Thoracic aorta (tissue), 2 donors: ENCODE results near the gene GLT6D1. TPM values are rescaled to one million over a fixed set of nuclear protein-coding genes. Genes with fewer than 3 reads are reported as not detected.

Source experiments
- ATAC-seq: fragments of 150-250 bp; one replicate; pipeline ENCODE4 v1.8.0; 2017; ENCODE audit warnings: low read depth; ENCODE audit not compliant: insufficient number of reproducible peaks, low FRiP score
- DNase-seq: peaks from one replicate; pipeline ENCODE4 v3.0.0-alpha.2; 2020; ENCODE audit warnings: low spot score
- H3K27ac ChIP-seq, 2 donors: fragments of 200-600 bp; sonication (generic); 1 replicate in 1 of 2; 2 replicates in 1 of 2; pipeline ENCODE4 v1.5.1; 2016; ENCODE audit warnings: mild to moderate bottlenecking in 2 of 2, moderate library complexity in 2 of 2
- H3K27me3 ChIP-seq: fragments of 200-600 bp; sonication (generic); replicated peaks from 2 replicates; pipeline ENCODE4 v1.6.0; 2016; ENCODE audit warnings: mild to moderate bottlenecking; ENCODE audit not compliant: insufficient read depth
- H3K36me3 ChIP-seq: fragments of 200-600 bp; sonication (generic); one replicate; pipeline ENCODE4 v1.5.1; 2016
- H3K4me1 ChIP-seq, 2 donors: fragments of 200-600 bp; sonication (generic); 1 replicate in 1 of 2; 2 replicates in 1 of 2; pipeline versions ENCODE4 v1.5.1 to v1.6.0; 2016; ENCODE audit warnings: low read depth in 2 of 2, mild to moderate bottlenecking in 1 of 2; ENCODE audit not compliant: control insufficient read depth in 1 of 2
- H3K4me3 ChIP-seq: fragments of 200-600 bp; sonication (generic); 2 replicates; pipeline ENCODE4 v1.5.1; 2016; ENCODE audit warnings: mild to moderate bottlenecking
- H3K9me3 ChIP-seq: fragments of 200-600 bp; sonication (generic); 2 replicates; pipeline ENCODE4 v1.5.1; 2016
- total RNA-seq, 2 donors: library from RNA; depleted of rRNA; stranded (reverse); fragments of >200 nt; gene quantifications; one replicate each; pipeline versions ENCODE4 v1.1.0 to v1.2.3, GENCODE V29; 2016
- TF ChIP-seq, protein P1 (sequence below): fragments of 200-600 bp; sonication (generic); IDR thresholded peaks from one replicate; pipeline ENCODE4 v1.5.1; 2019; ENCODE audit warnings: antibody characterized with exemption

The GLT6D1 gene
- total RNA-seq, 2 donors from 2014 or later: not detected

- TF ChIP-seq, protein P1, sequence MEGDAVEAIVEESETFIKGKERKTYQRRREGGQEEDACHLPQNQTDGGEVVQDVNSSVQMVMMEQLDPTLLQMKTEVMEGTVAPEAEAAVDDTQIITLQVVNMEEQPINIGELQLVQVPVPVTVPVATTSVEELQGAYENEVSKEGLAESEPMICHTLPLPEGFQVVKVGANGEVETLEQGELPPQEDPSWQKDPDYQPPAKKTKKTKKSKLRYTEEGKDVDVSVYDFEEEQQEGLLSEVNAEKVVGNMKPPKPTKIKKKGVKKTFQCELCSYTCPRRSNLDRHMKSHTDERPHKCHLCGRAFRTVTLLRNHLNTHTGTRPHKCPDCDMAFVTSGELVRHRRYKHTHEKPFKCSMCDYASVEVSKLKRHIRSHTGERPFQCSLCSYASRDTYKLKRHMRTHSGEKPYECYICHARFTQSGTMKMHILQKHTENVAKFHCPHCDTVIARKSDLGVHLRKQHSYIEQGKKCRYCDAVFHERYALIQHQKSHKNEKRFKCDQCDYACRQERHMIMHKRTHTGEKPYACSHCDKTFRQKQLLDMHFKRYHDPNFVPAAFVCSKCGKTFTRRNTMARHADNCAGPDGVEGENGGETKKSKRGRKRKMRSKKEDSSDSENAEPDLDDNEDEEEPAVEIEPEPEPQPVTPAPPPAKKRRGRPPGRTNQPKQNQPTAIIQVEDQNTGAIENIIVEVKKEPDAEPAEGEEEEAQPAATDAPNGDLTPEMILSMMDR: no peak
- H3K36me3 ChIP-seq: no peaks in the 10 kb centered on the region
- no peak overlapping the region for H3K4me3 ChIP-seq
- no peaks in the 10 kb centered on the region for H3K4me1 ChIP-seq
- H3K9me3 ChIP-seq: no peaks in the 10 kb centered on the region
- no peak for ATAC-seq
- H3K27ac ChIP-seq: no peak overlapping the region
- DNase-seq: no peak
- H3K27me3 ChIP-seq: no peaks in the 10 kb centered on the region
These were observed 22.5 kb downstream of the GLT6D1 start for GRCh38 chr9:135616619-135617537.

DNA sequence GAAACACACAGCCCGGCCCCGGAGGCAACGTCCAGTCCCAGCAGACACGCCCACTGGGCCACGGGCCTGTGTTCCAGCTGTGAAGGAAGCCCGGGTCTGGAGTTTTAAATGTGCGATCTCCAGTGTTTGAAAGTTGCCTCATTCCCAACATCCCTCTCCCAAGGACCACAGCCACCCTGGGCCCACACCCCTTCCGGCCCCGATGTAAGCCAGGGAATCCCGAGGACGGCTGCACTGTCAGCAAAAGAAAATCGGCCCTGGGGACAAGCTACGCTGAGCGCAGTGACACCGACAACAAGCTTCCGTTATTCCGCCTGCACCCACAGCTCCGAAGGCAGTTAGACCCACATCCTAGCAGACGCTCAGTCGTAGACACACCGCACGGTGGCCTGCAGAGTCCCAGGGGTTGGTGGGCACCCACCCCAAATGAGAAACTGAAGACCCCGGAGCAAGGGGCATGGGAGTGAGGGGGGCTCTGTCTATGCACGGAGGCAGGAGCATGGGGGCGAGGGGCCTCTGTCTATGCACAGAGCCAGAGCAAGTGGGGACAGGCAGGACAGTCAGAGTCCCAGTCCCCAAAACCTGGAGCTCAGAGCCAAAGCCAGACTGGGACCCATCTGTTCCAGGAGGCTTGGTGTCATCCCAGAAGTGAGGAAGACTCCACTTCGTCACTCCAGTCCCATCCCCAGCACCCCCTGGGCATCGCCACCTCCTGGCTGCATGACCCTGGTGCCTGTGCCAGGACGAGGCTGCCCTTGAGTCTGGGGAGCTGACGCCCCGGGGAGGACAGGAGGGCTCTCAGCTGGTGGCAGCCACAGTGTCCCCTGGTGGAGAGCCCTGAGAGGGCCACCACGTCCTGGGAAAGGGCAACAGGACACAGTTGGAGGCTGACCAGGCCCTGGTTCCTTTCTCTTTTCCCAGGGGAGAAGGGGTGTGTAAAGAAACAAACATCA is 23.4 kb downstream of the GLT6D1 start:
- DNase-seq (no peak), ATAC-seq (no peak)
- no peak overlapping the region for H3K4me3 ChIP-seq
- no peaks in the 10 kb centered on the region for H3K9me3 ChIP-seq
- no peaks in the 10 kb centered on the region for H3K27me3 ChIP-seq
- TF ChIP-seq, protein P1: no peak
- no peaks in the 10 kb centered on the region for H3K4me1 ChIP-seq
- H3K27ac ChIP-seq: no peak overlapping the region
- H3K36me3 ChIP-seq: no peaks in the 10 kb centered on the region

- DNase-seq: no peak
- Histone ChIP-seq H3K36me3 (no peaks in the 10 kb centered on the region), H3K9me3 (no peaks in the 10 kb centered on the region), H3K27me3 (no peaks in the 10 kb centered on the region), H3K4me3 (no peak overlapping the region), H3K27ac (no peak overlapping the region), H3K4me1 (no peaks in the 10 kb centered on the region)
- ATAC-seq: no peak
- TF ChIP-seq, protein P1: no peak
These were observed 24.3 kb downstream of the GLT6D1 start for GRCh38 chr9:135614821-135615665.

- H3K4me1 ChIP-seq: no peaks in the 10 kb centered on the region
- no peak overlapping the region for H3K4me3 ChIP-seq
- TF ChIP-seq, protein P1: no peak
- H3K36me3 ChIP-seq: no peaks in the 10 kb centered on the region
- no peak for ATAC-seq
- H3K9me3 ChIP-seq: no peaks in the 10 kb centered on the region
- no peaks in the 10 kb centered on the region for H3K27me3 ChIP-seq
- no peak for DNase-seq
- H3K27ac ChIP-seq: no peak overlapping the region
These were observed 25.2 kb downstream of the GLT6D1 start for GRCh38 chr9:135613946-135614805.
